Smooth muscle cell (in vitro differentiated cells): ENCODE measurements around the gene NHERF2. TPM values are rescaled to one million over a fixed set of nuclear protein-coding genes. Genes with fewer than 3 reads are reported as not detected.
A peak's percentile ranks its signal among the peaks of the same experiment; 100 is the strongest.

Experiments
- DNase-seq: peaks from one replicate; lab custom pipeline; 2025; ENCODE audit not compliant: unreplicated experiment; lab: John Stamatoyannopoulos, UW
- H2AFZ ChIP-seq: fragments of 200-600 bp; sonication (generic); 2 replicates; pipeline ENCODE4 v1.6.0; 2016; ENCODE audit warnings: antibody characterized with exemption, low read depth, mild to moderate bottlenecking
- H3F3A ChIP-seq: fragments of 200-600 bp; sonication (generic); 2 replicates; pipeline ENCODE4 v1.6.0; 2017; ENCODE audit warnings: antibody characterized with exemption, low read depth
- H3K27ac ChIP-seq: fragments of 200-600 bp; sonication (generic); 2 replicates; pipeline ENCODE4 v1.5.1; 2016; ENCODE audit warnings: low read depth, mild to moderate bottlenecking
- H3K27me3 ChIP-seq: fragments of 200-600 bp; sonication (generic); 2 replicates; pipeline ENCODE4 v1.6.1; 2016; ENCODE audit warnings: low read depth, mild to moderate bottlenecking
- H3K36me3 ChIP-seq: fragments of 200-600 bp; sonication (generic); 2 replicates; pipeline ENCODE4 v1.5.1; 2016; ENCODE audit warnings: low read depth
- H3K4me1 ChIP-seq: fragments of 200-600 bp; sonication (generic); 2 replicates; pipeline ENCODE4 v1.5.1; 2016; ENCODE audit warnings: low read depth
- H3K4me2 ChIP-seq: fragments of 200-600 bp; sonication (generic); 2 replicates; pipeline ENCODE4 v1.6.0; 2016; ENCODE audit warnings: mild to moderate bottlenecking
- H3K4me3 ChIP-seq: fragments of 200-600 bp; sonication (generic); 2 replicates; pipeline ENCODE4 v1.5.1; 2016; ENCODE audit warnings: mild to moderate bottlenecking
- H3K79me2 ChIP-seq: fragments of 200-600 bp; sonication (generic); 2 replicates; pipeline ENCODE4 v1.6.0; 2016; ENCODE audit warnings: low read depth, mild to moderate bottlenecking
- H3K9ac ChIP-seq: fragments of 200-600 bp; sonication (generic); 2 replicates; pipeline ENCODE4 v1.6.0; 2016; ENCODE audit warnings: low read depth
- H3K9me3 ChIP-seq: fragments of 200-600 bp; sonication (generic); replicated peaks from 2 replicates; pipeline ENCODE4 v1.5.1; 2016; ENCODE audit warnings: low read depth
- H4K20me1 ChIP-seq: fragments of 200-600 bp; sonication (generic); 2 replicates; pipeline ENCODE4 v1.6.0; 2016; ENCODE audit warnings: low read depth
- CTCF ChIP-seq: fragments of 200-600 bp; sonication (generic); IDR thresholded peaks from 2 replicates; pipeline ENCODE4 v1.5.1; 2017; ENCODE audit warnings: borderline replicate concordance, mild to moderate bottlenecking, antibody characterized with exemption; ENCODE audit not compliant: insufficient read depth, poor library complexity, severe bottlenecking
- WGBS: methylation state at CpG from one replicate; pipeline ENCODE4 v1.1.7; 2016; ENCODE audit warnings: low lambda C conversion rate; 5-methylcytosine and 5-hydroxymethylcytosine counted together
- polyA plus RNA-seq: library from polyadenylated mRNA; unstranded; fragments of >200 nt; fragmentation: Nextera tagmentation; extraction: Ambion mirVana; gene quantifications from 2 replicates; pipeline ENCODE4 v1.2.1, GENCODE V29; 2016
- total RNA-seq: library from RNA; depleted of rRNA; stranded (reverse); fragments of >200 nt; gene quantifications from 2 replicates; pipeline ENCODE4 v1.2.3, GENCODE V29; 2014

Gene NHERF2
- total and polyA plus RNA-seq, 2 experiments from 2014 or later = 14.4 to 40.2 TPM

DNA sequence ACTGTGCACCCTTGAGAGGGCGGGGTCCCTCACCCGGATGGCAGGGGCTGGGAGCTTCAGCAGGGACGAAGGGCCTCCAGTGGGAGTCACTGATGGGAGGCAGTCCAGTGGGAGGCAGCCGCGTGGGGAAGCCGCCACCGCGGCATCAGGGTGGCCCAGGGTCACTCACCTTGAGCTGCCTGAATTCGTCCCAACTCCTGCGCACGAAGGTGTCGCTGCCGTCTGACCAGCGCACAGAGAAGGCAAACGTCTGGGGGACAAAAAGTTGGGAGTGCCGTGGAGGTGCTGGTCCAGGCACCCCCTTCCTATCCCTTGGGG is 46.0 kb upstream of the NHERF2 start:
- H2AFZ ChIP-seq = no peak overlapping the region
- H3K27me3 ChIP-seq = peaks cover 54% of the 10 kb centered on the region
- H4K20me1 ChIP-seq = no peaks in the 10 kb centered on the region
- no peak overlapping the region for H3K9ac ChIP-seq
- no peak for TF ChIP-seq CTCF
- H3K9me3 ChIP-seq = no peaks in the 10 kb centered on the region
- H3K79me2 ChIP-seq = no peaks in the 10 kb centered on the region
- no peaks in the 10 kb centered on the region for H3K36me3 ChIP-seq
- peaks cover 7% of the 10 kb centered on the region for H3F3A ChIP-seq
- no peak overlapping the region for H3K4me3 ChIP-seq
- H3K4me2 ChIP-seq = no peak overlapping the region
- 49% methylated on average over 13 of the region's 16 CpGs for WGBS
- peaks cover 28% of the 10 kb centered on the region for H3K4me1 ChIP-seq
- no peak for DNase-seq
- no peak overlapping the region for H3K27ac ChIP-seq

DNA sequence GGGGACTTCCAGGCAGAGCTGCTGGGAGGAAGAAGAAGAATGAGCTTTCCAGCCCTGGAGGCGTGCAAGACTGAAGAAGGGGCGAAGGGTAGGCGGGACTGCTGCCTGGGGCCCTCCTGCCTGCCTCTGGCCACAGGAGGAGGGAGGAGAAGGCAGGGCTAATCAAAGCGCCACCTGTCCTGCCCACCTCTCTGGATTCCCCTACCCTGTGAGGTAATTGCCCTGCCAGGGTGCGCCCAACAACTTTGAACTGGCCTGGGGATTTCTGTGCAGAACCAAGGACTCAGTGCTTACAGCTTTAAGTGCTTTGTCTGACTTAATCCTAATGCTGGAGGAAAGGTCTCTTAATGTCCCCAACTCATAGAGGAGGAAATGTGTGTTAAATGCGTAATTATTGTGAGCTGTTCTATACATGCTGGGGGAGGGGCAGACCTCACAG is 45.3 kb upstream of the NHERF2 start, which contains the start of gene NOXO1:
NOXO1 (minus strand) TSS at position 72 of the 439 bp plus-strand sequence. CDS start 290 bp downstream, outside the sequence.
- peaks cover 28% of the 10 kb centered on the region for H3K4me1 ChIP-seq
- DNase-seq = no peak
- H3K9ac ChIP-seq = no peak within 1 kb of the TSS
- no peak within 1 kb of the TSS for H3K4me2 ChIP-seq
- no peaks in the 10 kb centered on the region for H3K36me3 ChIP-seq
- WGBS = 59% methylated on average over 6 of the region's 6 CpGs
- H3K27me3 ChIP-seq = peaks cover 54% of the 10 kb centered on the region
- peaks cover 7% of the 10 kb centered on the region for H3F3A ChIP-seq
- H3K9me3 ChIP-seq = no peaks in the 10 kb centered on the region
- no peak within 1 kb of the TSS for H3K27ac ChIP-seq
- no peak for TF ChIP-seq CTCF
- no peak within 1 kb of the TSS for H3K4me3 ChIP-seq
- H2AFZ ChIP-seq = no peak within 1 kb of the TSS
- H3K79me2 ChIP-seq = no peaks in the 10 kb centered on the region
- H4K20me1 ChIP-seq = no peaks in the 10 kb centered on the region

GRCh38 chr16:1982013-1982433 is 44.7 kb upstream of the NHERF2 start:
- Histone ChIP-seq H3K36me3 (no peaks in the 10 kb centered on the region), H3K9me3 (no peaks in the 10 kb centered on the region), H3K79me2 (no peaks in the 10 kb centered on the region), H3K4me3 (no peak overlapping the region), H4K20me1 (no peaks in the 10 kb centered on the region), H3K27ac (no peak overlapping the region), H3K27me3 (peaks cover 54% of the 10 kb centered on the region), H3K9ac (no peak overlapping the region), H3F3A (peaks cover 7% of the 10 kb centered on the region), H3K4me1 (peaks cover 28% of the 10 kb centered on the region), H2AFZ (no peak overlapping the region), H3K4me2 (no peak overlapping the region)
- WGBS = 85% methylated on average over 5 of the region's 5 CpGs
- DNase-seq = no peak
- TF ChIP-seq CTCF = no peak

DNA sequence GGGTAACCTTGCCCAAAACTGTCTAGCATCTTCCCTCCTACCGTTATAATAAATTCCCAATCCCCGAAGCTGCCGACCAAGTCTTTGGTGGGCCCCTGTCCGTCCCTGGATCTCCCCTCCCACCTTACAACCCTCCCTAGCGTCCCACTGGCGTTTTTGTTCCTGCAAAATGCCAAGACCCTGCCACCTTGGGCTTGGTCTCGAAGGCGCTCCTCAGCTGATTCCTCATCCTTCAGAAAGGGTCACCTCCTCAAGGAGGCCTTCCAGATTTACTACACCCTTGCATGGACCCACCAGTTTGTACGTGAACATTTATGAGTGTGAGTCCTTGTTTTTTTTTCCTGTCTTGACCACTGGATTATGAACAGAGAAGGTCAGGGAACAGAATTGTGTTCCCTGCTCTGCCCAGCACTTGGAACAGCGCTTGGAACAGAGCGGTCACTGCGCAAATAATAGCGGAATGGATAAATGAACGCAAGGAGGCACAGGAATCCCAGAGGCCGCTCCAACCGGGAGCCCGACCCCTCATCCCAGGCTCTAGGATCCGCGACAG is 43.6 kb upstream of the NHERF2 start:
- Histone ChIP-seq H3K79me2 (no peaks in the 10 kb centered on the region), H3K9ac (no peak overlapping the region), H4K20me1 (no peaks in the 10 kb centered on the region), H2AFZ (no peak overlapping the region), H3K4me3 (peak overlapping the region; percentile 89), H3K27me3 (peaks cover 53% of the 10 kb centered on the region), H3K36me3 (no peaks in the 10 kb centered on the region), H3F3A (peaks cover 7% of the 10 kb centered on the region), H3K4me1 (peaks cover 28% of the 10 kb centered on the region), H3K27ac (no peak overlapping the region), H3K4me2 (peak overlapping the region; percentile 99), H3K9me3 (no peaks in the 10 kb centered on the region)
- 35% methylated on average over 19 of the region's 19 CpGs for WGBS
- no peak for DNase-seq
- TF ChIP-seq CTCF = peak; percentile 6
